Endothelial cell (in vitro differentiated cells): ENCODE results near the gene UCP3. TPM values are rescaled to one million over a fixed set of nuclear protein-coding genes. Genes with fewer than 3 reads are reported as not detected.

Experiments
- DNase-seq: peaks from one replicate; pipeline ENCODE4 v3.0.0; 2021; ENCODE audit warnings: low spot score
- H3K27ac Mint-ChIP-seq: one replicate; pipeline ENCODE4 v1.8.0; 2021; ENCODE audit warnings: mixed read lengths, inconsistent platforms; ENCODE audit not compliant: unreplicated experiment
- H3K27me3 Mint-ChIP-seq: one replicate; pipeline ENCODE4 v1.8.0; 2021; ENCODE audit warnings: mild to moderate bottlenecking, moderate library complexity, mixed read lengths, inconsistent platforms; ENCODE audit not compliant: unreplicated experiment
- H3K36me3 Mint-ChIP-seq: one replicate; pipeline ENCODE4 v1.8.0; 2021; ENCODE audit warnings: mild to moderate bottlenecking, low read depth, mixed read lengths, inconsistent platforms; ENCODE audit not compliant: unreplicated experiment
- H3K4me1 Mint-ChIP-seq: one replicate; pipeline ENCODE4 v1.8.0; 2021; ENCODE audit warnings: mild to moderate bottlenecking, mixed read lengths, inconsistent platforms; ENCODE audit not compliant: unreplicated experiment
- H3K4me3 Mint-ChIP-seq: one replicate; pipeline ENCODE4 v1.8.0; 2021; ENCODE audit warnings: mild to moderate bottlenecking, mixed read lengths, inconsistent platforms; ENCODE audit not compliant: unreplicated experiment
- H3K9me3 Mint-ChIP-seq: one replicate; pipeline ENCODE4 v1.8.0; 2021; ENCODE audit warnings: mixed read lengths, inconsistent platforms; ENCODE audit not compliant: unreplicated experiment
- total RNA-seq: library from RNA; stranded (reverse); fragmentation: NEBNext Ultra II Directional; extraction: Animal tissue kit (Norgen Biotek cat#: 25700); gene quantifications from one replicate; pipeline ENCODE4 v1.2.1, GENCODE V29; 2021; ENCODE audit not compliant: unreplicated experiment
- TF ChIP-seq, protein P1 (sequence below): fragments of 200-600 bp; sonication (generic); IDR thresholded peaks from one replicate; pipeline ENCODE4 v1.5.0; 2021; ENCODE audit warnings: antibody characterized with exemption; ENCODE audit not compliant: unreplicated experiment

Gene UCP3
- total RNA-seq, 1 donor from 2014 or later: 1.6 TPM

DNA sequence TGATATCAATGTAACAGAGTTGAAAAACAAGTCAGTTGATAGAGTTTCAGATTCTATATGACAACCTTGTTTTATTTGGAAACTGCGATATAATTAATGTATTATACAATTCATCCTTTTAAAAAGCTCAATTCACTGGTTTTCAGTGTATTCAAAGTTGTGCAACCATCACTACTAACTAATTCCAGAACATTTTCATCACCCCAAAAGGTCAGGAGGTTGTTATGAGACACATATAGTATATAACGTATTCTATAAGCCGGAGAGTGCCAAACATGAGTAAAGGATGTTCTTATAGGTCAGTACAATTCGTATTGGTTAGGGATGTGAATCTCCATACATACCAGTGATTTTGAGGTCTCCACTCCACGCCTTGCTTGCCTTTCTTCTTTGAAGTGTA is 40.1 kb upstream of the UCP3 start:
- no peaks in the 10 kb centered on the region for H3K9me3 Mint-ChIP-seq
- H3K36me3 Mint-ChIP-seq: peaks cover 14% of the 10 kb centered on the region
- no peak overlapping the region for H3K4me3 Mint-ChIP-seq
- no peak overlapping the region for H3K27ac Mint-ChIP-seq
- DNase-seq: no peak
- TF ChIP-seq, protein P1, sequence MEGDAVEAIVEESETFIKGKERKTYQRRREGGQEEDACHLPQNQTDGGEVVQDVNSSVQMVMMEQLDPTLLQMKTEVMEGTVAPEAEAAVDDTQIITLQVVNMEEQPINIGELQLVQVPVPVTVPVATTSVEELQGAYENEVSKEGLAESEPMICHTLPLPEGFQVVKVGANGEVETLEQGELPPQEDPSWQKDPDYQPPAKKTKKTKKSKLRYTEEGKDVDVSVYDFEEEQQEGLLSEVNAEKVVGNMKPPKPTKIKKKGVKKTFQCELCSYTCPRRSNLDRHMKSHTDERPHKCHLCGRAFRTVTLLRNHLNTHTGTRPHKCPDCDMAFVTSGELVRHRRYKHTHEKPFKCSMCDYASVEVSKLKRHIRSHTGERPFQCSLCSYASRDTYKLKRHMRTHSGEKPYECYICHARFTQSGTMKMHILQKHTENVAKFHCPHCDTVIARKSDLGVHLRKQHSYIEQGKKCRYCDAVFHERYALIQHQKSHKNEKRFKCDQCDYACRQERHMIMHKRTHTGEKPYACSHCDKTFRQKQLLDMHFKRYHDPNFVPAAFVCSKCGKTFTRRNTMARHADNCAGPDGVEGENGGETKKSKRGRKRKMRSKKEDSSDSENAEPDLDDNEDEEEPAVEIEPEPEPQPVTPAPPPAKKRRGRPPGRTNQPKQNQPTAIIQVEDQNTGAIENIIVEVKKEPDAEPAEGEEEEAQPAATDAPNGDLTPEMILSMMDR: no peak
- H3K4me1 Mint-ChIP-seq: no peaks in the 10 kb centered on the region
- no peaks in the 10 kb centered on the region for H3K27me3 Mint-ChIP-seq

DNA sequence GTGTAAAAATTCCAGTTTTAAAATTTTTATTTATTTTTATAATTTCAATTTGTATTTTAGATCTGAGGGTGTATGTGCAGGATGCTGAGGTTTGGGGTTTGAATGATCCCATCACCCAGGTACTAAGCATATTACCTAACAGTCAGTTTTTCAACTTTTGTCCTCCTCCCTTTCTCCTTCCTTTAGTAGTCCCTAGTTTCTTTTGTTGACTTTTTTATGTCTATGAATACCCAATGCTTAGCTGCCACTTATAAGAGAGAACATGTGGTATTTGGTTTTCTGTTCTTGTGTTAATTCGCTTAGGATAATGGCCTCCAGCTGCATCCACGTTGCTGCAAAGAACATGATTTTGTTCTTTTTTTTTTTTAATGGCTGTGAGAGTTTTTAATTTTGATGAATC is 35.7 kb upstream of the UCP3 start:
- Mint-ChIP-seq H3K27ac (no peak overlapping the region), H3K4me1 (no peaks in the 10 kb centered on the region)

DNA sequence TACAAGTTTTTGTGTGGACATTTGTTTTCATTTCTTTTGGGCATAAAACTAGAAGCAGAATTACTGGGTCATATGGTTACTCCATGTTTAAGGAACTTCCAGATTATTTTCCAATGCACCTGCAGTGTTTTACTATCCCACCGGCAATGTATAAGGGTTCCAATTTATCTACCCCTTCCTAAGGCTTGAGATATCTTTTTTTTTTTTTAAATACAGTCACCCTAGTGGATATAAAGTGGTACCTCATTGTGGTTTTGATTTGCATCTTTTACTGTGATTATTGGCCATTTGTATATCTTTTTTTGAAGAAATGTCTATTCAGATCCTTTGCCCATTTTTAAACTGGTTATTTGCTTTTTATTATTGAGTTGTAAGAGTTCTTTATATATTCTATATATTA is 34.6 kb upstream of the UCP3 start:
- no peak for DNase-seq
- Mint-ChIP-seq H3K4me3 (no peak overlapping the region), H3K36me3 (peaks cover 22% of the 10 kb centered on the region), H3K4me1 (no peaks in the 10 kb centered on the region), H3K27me3 (no peaks in the 10 kb centered on the region), H3K9me3 (no peaks in the 10 kb centered on the region), H3K27ac (no peak overlapping the region)
- TF ChIP-seq, protein P1: peak; percentile 36

More for the DNA sequence above, 35.7 kb upstream of the UCP3 start:
- H3K9me3 Mint-ChIP-seq: no peaks in the 10 kb centered on the region
- no peak overlapping the region for H3K4me3 Mint-ChIP-seq
- DNase-seq: no peak
- H3K27me3 Mint-ChIP-seq: no peaks in the 10 kb centered on the region
- H3K36me3 Mint-ChIP-seq: peaks cover 22% of the 10 kb centered on the region
- TF ChIP-seq, protein P1: no peak

DNA sequence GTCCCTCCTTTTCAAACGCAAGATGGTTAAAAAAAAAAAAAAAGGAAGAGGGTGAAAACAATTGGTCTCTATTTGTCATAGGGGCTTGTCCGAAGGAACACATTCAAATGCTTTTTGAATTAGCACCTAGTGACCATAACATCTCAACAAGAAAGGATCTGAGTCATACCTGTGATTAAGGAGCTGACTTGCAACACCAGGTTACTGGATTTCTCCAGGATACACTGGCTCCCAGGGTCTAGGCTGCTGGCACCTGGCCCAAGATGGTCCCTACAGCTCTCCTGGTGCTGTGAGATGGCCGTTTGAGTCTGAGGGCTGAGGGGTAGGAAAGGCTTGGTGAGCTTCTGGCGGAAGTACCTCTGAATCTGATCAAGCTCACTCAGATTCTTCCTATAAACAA is 28.4 kb upstream of the UCP3 start:
- Mint-ChIP-seq H3K36me3 (peaks cover 28% of the 10 kb centered on the region), H3K27me3 (no peaks in the 10 kb centered on the region), H3K9me3 (no peaks in the 10 kb centered on the region), H3K4me1 (no peaks in the 10 kb centered on the region), H3K4me3 (no peak overlapping the region), H3K27ac (no peak overlapping the region)
- TF ChIP-seq, protein P1: no peak
- no peak for DNase-seq

DNA sequence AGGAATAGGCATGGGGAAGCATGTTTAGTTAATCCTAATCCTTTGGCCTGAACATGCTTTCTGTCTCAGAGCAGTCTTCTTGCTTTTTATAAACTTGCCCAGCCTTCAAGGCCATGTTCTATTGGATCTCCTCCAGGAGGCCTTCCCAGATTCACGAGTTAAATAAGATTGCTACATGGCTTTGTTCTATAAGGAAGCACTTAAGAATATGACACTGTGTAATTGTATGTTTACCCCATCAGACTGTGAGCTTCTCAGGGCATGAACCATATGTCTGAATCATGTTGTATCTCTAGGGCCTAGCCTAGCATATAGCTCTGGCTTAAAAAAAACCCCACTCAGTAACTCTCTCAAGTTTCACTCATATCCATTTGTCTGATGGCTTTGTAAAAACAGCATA is 26.4 kb upstream of the UCP3 start:
- TF ChIP-seq, protein P1: no peak
- no peaks in the 10 kb centered on the region for H3K4me1 Mint-ChIP-seq
- no peaks in the 10 kb centered on the region for H3K9me3 Mint-ChIP-seq
- H3K4me3 Mint-ChIP-seq: no peak overlapping the region
- DNase-seq: no peak
- no peaks in the 10 kb centered on the region for H3K27me3 Mint-ChIP-seq
- no peak overlapping the region for H3K27ac Mint-ChIP-seq
- H3K36me3 Mint-ChIP-seq: peaks cover 17% of the 10 kb centered on the region
